Stimulated activated CD4-positive, alpha-beta T cell treated with anti-CD3 and anti-CD28 coated beads, Interleukin-4, amount 100 ng/mL, for 1 hour (primary cell): ENCODE data around the gene ZNF296.
A peak's percentile ranks its signal among the peaks of the same experiment; 100 is the strongest.

Experiments used
- DNase-seq: peaks from one replicate; pipeline ENCODE4 v3.0.0-alpha.2; 2020

The ZNF296 gene

GRCh38 chr19:45079063-45079910 lies 3.0 kb upstream of the ZNF296 start, which contains the start of gene GEMIN7:
TSS of gene GEMIN7 (plus strand) at chr19:45079260. CDS start at chr19:45090115, 10,855 bp downstream.
- peak; percentile 84 for DNase-seq

GRCh38 chr19:45078390-45079062 lies 2.2 kb upstream of the ZNF296 start:
- DNase-seq: no peak

- no peak for DNase-seq
Observed at GRCh38 chr19:45076851-45077730, 813 bp upstream of the ZNF296 start.

- DNase-seq: peak; percentile 19
Observed at GRCh38 chr19:45075301-45076028, 813 bp downstream of the ZNF296 start.

GRCh38 chr19:45074744-45075300 lies 1.5 kb downstream of the ZNF296 start:
- no peak for DNase-seq

GRCh38 chr19:45071969-45072790 lies 4.1 kb downstream of the ZNF296 start:
- no peak for DNase-seq

- DNase-seq: no peak
Observed at GRCh38 chr19:45071545-45071938, 4.7 kb downstream of the ZNF296 start.

- DNase-seq: no peak
Observed at GRCh38 chr19:45070861-45071544, 5.3 kb downstream of the ZNF296 start.

- DNase-seq: no peak
Observed at GRCh38 chr19:45070214-45070613, 6.1 kb downstream of the ZNF296 start.

- DNase-seq: no peak
Observed at GRCh38 chr19:45069056-45069455, 7.2 kb downstream of the ZNF296 start.

- no peak for DNase-seq
Observed at GRCh38 chr19:45068041-45068440, 8.2 kb downstream of the ZNF296 start.

- no peak for DNase-seq
Observed at GRCh38 chr19:45066921-45067661, 9.2 kb downstream of the ZNF296 start.

GRCh38 chr19:45063851-45064801 lies 12.2 kb downstream of the ZNF296 start:
- no peak for DNase-seq

GRCh38 chr19:45061965-45062364 lies 14.3 kb downstream of the ZNF296 start:
- no peak for DNase-seq

GRCh38 chr19:45059258-45059965 lies 16.9 kb downstream of the ZNF296 start:
- DNase-seq: peak; percentile 80

GRCh38 chr19:45058622-45059159 lies 17.6 kb downstream of the ZNF296 start:
- no peak for DNase-seq

- no peak for DNase-seq
Observed at GRCh38 chr19:45057444-45057843, 18.8 kb downstream of the ZNF296 start.

- no peak for DNase-seq
Observed at GRCh38 chr19:45056831-45057230, 19.4 kb downstream of the ZNF296 start.
